Right kidney (tissue), 9 donors: ENCODE results near the gene RASGRP3.
"Not testable (repeated sequence)": the region's sequence is repeated elsewhere in the genome, so short reads cannot be mapped to it uniquely, and the experiment has no call there.

Experiments
- DNase-seq: peaks from one replicate; pipeline ENCODE4 v3.0.0-alpha.2; 2016
- long read RNA-seq, 8 donors: transcript quantifications; one replicate each; lab custom pipeline, GENCODE V29; 2026

The RASGRP3 gene, protein sequence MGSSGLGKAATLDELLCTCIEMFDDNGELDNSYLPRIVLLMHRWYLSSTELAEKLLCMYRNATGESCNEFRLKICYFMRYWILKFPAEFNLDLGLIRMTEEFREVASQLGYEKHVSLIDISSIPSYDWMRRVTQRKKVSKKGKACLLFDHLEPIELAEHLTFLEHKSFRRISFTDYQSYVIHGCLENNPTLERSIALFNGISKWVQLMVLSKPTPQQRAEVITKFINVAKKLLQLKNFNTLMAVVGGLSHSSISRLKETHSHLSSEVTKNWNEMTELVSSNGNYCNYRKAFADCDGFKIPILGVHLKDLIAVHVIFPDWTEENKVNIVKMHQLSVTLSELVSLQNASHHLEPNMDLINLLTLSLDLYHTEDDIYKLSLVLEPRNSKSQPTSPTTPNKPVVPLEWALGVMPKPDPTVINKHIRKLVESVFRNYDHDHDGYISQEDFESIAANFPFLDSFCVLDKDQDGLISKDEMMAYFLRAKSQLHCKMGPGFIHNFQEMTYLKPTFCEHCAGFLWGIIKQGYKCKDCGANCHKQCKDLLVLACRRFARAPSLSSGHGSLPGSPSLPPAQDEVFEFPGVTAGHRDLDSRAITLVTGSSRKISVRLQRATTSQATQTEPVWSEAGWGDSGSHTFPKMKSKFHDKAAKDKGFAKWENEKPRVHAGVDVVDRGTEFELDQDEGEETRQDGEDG
- long read RNA-seq, donor 1 = 0 reads
- long read RNA-seq, donor 2 = 0 reads
- long read RNA-seq, donor 3, partial matches to known transcripts = 0 of 1 reads
- long read RNA-seq, donor 3, other reads (novel, unspliced or antisense) = 0 of 1 reads
- long read RNA-seq, donor 4, partial matches to known transcripts = 14 of 15 reads
- long read RNA-seq, donor 4, other reads (novel, unspliced or antisense) = 0 of 15 reads
- long read RNA-seq, donor 5, full-length matches to known transcripts = 4 of 4 reads
- long read RNA-seq, donor 5, partial matches to known transcripts = 0 of 4 reads
- long read RNA-seq, donor 5, other reads (novel, unspliced or antisense) = 0 of 4 reads
- long read RNA-seq, donor 6, full-length matches to known transcripts = 4 of 4 reads
- long read RNA-seq, donor 6, partial matches to known transcripts = 0 of 4 reads
- long read RNA-seq, donor 6, other reads (novel, unspliced or antisense) = 0 of 4 reads
- long read RNA-seq, donor 7, full-length matches to known transcripts = 2 of 2 reads
- long read RNA-seq, donor 7, partial matches to known transcripts = 0 of 2 reads
- long read RNA-seq, donor 7, other reads (novel, unspliced or antisense) = 0 of 2 reads
- long read RNA-seq, donor 8 = 0 reads

DNA sequence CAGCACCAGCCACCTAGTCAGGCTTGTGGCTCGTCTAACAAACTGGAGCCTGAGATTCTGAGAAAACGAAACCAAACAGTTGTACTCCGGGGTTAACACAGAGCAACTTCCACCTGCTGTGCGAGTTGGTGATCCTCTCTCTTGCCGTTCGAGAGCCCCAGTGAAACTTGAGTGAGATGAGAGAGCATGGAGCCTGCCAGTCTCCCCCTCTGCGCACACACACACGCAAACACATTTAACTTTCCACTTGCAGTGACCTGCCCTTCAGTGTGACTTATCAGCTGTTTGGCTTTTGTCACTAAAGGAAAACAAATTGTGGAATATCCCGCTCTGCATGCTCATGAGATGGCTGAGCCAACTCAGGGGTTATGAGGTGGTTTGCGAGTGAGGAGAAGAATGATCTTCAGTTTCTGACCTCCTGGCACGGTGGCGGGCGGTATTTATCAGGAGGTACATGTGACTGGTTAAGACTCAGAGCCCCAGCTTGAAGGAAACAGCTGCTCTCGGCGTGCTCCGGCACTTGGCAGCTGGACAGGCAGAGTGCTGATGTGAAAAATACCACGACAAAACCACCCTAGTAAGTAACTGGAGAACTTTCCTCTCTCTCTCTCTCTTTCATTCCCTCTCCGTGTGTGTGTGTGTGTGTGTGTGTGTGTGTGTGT is at the start of gene RASGRP3:
RASGRP3 (plus strand) TSS at position 519 of the 662 bp plus-strand sequence. CDS start 38,488 bp downstream, outside the sequence.
- DNase-seq = peak; percentile 83

DNA sequence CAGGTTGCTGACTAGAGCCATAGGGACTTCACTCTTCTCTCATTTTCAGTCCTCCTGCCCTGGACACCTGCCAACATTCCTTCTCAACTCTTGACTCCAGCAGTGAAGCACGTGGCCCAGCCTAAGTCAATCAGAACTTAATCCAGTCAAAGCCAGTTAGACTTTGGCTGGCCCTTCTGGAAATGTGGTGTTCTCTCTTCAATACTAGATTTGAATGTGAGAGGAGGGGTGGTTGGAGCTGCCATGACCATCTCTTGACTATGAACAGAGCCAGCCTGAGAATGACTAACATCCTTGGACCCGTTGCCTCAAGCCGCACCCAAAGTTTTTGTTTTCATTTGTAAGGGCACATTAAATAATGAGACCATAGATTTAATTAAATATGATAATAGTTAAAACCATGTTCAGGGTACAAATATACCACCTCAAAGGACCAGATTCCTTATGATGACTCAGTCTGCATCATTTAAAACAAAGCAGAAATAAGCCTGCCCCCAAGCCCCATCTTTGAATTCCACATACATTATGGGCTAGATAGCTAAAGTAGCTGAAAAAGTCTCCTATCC is 49.7 kb upstream of the RASGRP3 start:
- no peak for DNase-seq

DNA sequence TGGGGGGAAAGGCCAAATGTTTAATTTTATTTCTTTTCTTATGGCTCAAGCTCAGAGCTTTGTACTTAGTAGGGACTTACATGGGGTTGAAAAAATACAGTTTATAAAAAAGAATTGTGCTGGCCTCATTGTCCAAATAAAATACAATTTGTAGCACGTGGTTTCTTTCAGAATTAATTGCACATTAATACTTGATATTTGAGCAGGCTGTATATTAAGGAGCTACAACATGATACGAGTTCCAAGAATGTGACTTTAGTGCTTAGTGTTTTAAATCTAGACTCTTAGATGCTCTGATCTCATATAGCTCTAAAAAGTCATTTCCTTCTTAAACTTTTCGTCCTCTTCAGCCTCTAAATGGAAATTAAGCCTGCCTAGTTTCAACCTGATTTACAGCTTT is 46.4 kb upstream of the RASGRP3 start:
- DNase-seq = no peak

DNA sequence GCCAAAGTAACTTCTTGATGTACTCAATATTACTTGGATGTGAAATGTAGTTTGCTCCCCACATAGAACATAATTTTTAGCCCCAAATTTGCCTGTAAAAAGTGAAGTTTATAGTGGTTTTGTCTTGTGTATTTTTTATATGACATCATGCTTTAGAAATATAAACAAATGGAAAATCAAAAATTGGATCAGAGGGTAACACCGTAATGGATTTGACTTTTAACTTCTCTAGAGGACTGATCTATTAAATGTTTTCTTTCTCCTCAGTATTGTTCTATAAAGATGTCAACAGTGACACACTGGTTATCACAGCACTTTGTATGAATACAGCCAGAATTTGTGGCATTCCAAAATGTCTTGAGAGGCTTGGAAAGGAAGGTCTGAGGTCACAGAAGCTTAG is 45.6 kb upstream of the RASGRP3 start:
- DNase-seq = no peak

DNA sequence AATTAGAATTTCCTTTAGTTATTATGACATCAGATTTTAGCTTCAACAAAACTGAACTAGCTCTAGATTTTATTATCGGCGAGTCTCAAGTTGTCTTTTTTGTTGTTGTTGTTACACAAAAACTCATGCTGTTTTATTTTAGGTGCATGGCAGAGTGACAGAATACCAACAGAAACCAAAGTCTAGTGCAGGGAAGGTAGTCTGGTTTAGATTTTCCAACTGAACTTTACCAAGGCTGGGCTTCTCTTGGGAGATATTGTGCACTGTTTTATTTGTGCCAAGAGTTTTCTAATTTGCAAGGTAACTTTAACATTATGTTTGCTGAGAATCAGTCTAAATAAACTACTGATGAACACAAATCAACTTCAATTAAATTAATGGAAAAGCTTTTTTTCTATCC is 43.6 kb upstream of the RASGRP3 start:
- no peak for DNase-seq

DNA sequence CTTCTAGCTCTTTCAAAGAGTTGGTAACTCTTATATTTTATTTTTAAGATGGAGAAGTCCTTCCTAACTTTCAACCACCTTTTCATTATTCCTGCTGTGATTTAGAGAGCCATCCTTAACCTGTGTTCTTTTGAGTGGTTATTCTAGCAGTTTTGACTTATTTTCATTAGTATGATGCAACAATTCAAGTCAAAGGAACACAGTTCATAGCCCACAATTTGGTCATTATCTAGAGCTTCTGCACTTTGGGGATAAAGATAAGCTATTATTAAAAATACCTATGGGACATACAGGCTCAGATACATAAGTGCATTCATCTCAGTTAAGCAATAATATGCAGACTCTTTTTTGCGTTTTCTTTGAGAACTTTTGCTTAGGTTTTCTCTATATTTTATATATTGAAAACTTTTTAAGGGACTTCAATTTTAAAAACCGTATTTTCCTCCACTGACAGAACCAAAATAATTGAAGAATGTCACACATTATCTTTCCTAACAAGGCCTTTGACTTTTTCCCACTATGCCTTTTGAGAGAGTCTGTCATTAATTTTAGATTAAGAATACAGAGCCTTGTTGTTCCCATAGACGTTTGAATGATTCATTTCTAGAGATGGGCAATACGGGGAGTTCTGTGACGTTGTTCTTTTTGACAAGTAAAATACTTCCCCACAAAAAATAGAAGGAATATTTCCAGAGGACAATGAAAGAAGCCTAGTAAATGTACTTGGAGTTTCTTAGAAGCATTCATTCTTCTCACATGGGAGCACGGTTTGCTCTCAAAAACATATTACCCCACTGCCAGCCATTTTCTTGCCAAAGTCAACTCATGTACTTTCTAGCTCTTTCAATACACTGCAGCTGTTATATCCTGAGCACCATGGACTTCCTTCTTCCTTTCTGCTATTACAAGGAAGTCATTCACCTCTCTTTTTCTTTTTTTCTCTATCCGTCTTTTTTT is 42.9 kb upstream of the RASGRP3 start:
- DNase-seq = no peak

DNA sequence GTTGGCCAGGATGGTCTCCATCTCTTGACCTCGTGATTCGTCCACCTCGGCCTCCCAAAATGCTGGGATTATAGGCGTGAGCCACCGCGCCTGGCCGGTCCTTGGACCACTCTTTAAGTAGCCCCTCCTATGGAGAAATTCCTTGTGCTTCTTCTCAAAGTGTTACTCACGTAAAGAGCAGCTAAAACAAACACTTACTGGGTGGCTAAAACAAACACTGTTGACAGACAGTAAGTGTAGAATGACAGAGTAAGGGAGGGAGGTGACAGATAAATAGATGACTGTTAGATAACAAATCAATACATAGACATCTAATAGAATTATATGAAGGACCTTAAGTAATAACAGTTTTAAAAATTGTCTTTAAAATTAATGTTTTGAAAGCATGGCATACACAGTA is 40.9 kb upstream of the RASGRP3 start:
- no peak for DNase-seq

DNA sequence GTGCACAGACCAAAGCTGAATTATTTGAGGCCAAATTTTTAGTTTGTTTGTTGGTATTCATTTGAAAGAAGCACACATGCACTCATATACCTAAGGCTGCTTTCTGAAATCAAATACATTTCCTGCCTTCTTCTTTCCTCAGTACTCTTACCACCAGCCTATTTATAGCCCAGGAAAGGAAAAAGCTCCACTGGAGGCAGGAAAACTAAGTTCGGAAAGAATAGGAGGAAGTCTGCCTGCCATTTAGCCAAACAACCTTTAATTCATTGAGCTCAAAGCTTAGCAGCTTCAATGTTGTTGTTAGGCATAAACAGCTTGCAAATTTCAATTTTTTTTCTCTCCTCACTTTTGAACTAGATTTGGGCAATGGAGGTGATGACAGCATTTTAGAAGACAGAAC is 40.4 kb upstream of the RASGRP3 start:
- no peak for DNase-seq

DNA sequence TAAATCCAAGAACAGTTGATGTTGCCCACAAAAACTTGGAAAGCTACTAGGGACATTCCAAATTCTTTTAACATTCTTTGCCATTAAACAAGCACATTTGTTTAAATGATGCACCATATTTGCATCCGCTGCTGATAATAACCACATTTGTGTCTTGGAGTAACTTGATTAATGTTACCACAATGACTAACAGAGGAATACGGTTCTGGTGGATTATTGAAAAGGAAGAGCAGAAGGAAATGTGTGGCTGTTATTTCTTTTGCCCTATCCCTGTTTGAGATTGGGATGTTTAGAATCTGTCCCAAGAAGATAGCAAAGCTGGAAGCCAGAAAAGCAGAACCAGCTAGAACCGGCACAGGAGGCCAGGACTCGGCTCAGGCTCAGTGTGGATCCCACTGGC is 39.2 kb upstream of the RASGRP3 start:
- no peak for DNase-seq

DNA sequence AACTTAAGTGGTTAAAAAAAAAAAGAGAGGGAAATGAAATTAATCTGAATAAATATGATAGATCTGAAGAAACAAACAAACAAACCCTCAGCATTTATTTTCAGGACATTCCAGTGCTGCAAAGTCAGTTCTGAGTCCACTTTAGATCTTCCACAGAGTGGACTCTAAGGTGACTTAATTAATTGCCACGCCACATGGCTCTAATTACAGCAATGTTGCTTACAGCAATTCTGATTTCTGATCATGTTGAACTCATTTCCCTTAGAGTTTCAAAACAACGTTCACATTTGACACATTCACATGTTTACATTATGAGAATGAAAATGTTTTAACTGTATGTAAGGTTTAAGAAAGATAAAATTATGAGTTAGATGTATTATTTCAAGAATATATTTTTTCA is 38.6 kb upstream of the RASGRP3 start:
- DNase-seq = no peak

DNA sequence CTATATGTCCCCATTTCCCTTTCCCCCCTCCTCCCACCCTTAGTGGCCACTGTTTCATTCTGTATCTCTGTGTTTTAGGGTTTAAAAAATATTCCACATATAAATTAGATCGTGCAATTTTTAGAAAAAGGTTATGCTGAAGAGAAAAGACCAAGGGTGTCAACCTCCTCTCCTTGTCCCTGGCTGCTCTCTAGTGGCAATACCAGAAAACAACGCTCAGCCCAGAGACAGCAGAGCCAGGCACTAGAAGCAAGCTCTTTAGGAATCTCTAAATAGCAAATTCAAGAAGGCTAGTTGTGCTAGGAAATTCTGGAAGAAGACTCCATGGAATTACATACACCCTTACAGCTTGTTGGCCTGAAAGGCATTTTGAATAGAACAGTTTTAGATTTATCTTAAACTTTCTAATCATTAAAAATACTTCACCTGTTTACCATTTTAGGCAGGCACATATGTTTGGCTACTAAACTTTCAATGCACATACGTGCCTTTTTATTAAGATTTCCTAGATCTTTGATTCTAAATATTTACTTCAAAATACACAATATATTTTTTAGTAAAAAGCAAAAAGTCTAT is 35.1 kb upstream of the RASGRP3 start:
- no peak for DNase-seq

DNA sequence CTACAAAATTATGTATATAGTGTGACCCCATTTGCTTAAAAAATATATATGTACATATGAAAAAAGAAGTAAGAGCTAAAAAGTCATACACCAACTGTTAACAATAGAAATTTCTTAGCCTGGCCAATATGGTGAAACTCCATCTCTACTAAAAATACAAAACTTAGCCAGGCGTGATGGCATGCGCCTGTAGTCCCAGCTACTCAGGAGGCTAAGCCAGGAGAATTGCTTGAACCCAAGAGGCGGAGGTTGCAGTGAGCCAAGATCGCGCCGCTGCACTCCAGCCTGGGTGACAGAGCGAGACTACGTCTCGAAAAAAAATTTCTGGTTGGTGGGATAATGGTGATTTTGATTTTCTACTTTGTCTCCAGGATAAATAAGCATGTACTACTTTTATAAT is 34.4 kb upstream of the RASGRP3 start:
- DNase-seq = not testable (repeated sequence)

DNA sequence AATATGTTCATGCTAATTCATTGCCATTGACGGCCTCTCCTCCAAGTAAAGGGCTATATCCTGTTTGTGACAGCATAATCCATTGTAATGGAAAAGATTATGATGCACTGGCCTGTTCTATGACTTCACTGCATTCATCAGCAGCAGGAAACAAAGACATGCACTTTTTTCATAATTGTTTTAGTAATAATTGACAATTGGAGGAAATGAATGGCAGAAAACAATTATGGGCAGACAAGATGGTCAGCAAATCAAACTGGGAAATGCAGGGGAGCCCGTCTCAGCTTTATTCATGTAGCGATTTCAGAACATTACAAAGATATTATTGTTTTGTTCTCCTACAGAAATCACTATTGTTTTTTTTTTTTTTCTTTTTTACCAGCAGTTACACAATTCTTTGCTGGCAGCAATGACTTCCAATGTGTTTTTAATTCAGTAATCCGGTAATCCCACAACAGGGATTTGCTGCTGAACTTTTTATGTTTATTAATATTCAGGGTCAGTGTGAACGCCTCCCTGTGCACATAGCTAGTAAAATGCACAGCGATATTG is 33.8 kb upstream of the RASGRP3 start:
- DNase-seq = no peak

DNA sequence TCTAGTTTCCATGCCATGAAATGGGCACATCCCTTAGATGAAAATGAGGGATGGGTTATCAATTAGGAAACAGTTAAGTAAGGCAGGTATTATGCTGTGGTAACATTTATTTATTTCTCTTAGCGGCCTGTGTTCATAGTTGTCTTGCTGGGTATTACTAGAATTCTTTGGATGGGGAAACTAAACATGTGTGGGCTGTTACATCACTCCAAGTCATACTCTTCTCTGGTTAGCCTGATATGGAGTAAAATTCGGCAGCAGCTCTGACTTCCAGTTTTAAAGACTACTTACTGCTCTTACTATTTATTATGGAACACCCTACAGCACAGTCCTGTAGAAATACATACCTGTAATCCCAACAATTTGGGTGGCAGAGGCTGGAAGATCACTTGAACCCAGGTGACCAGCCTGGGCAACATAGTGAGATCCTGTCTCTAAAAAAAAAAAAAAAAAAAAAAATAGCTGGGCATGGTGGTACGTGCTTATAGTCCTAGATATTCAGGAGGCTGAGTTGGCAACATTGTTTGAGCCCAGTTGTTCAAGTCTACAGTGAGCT is 33.1 kb upstream of the RASGRP3 start:
- no peak for DNase-seq

DNA sequence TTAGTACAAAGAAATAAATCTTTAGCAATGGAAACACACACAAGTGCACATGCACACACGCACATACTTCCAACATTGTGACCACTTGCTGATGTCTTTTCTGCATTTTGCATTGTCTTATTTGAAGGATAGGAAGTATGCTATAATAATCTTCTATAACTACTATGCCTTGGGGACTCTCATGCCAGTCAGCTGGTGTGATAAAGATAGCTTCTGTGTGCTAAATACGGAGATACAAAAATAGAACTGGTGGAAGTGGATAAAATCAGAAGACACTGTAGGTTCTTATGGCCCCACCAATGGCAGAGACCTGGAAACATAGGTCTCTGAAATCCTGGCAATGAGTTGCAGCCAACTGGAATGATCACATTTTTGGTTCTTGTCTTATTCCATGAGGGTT is 31.5 kb upstream of the RASGRP3 start:
- no peak for DNase-seq

DNA sequence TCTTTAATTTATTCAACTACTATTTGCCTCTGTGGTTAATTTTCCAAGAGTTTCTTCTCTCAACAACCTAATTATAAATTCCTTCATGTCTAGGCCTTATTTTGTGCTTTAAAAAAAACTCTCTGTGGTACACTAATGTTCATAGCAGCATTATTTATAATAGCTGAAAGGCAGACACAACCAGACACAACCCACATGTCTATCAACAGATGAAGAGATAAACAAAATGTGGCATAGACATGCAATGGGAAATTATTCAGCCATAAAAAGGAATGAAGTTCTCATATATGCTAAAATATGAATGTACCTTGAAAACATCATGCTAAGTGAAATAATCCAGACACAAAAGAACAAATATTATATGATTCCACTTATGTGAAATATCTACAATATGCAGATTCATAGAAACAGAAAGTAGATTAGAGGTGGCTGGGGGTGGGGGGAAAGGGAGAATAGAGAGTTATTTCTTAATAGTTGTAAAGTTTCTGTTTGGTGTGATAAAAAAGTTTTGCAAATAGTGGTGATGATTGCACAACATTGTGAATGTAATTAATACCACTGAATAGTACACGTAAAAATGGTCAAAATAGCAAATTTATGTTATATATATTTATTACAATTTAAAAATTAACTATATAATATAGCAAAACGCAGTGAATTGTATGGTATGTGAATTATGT is 28.1 kb upstream of the RASGRP3 start:
- no peak for DNase-seq

DNA sequence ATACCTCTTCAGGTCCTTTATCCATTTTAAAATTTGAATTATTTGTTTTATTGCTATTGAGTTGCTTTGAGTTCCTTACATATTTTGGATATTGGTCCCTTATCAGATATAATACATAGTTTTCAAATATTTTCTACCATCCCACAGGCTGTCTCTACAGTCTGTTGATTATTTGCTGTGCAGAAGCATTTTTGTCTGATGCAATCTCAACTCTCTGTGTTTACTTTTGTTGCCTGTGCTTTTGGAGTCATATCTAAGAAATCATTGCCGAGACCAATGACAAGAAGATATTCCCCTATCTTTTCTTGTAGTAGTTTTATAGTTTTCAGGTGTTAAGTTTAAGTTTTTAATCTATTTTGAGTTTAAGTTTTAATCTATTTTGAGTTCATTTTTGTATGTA is 25.2 kb upstream of the RASGRP3 start:
- no peak for DNase-seq

DNA sequence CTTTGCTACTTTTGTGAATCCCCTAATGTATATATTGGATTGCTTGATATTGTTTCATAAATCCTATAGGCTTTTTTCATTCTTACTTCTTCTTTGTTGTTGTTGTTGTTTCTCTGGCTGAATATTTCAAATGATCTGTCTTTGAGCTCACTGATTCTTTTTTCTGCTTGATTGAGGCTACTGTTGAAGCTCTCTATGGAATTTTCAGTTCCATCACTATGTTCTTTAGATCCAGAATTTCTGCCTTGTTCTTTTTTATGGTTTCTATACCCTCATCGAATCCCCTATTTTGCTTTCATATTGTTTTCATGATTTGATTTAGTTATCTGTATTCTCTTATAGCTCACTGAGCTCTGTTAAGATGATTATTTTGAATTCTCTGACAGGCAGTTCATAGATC is 24.6 kb upstream of the RASGRP3 start:
- no peak for DNase-seq

DNA sequence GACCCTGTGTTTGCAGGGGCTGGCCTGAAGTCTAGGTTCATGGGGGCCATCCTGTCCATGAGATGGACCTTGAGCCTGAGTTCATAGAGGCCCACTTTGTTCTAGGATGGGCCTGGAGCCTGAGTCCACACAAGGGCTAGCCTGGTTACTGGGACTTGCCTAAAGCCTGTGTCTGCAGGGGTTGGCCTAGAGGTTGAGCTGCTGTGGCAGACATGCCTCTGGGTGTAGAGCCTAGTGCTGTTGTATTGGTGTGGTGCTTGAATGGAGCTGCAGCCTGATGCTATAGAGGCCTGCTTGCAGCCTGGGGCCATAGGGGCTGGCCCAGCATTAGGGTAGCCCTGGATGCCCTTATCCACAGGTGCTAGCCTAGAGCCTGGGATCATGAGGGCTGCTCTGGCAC is 23.9 kb upstream of the RASGRP3 start:
- no peak for DNase-seq
